Activated CD8-positive, alpha-beta memory T cell treated with anti-CD3 and anti-CD28 coated beads for 48 hours (primary cell): ENCODE measurements around the gene TBC1D10A.
"Not testable (repeated sequence)": the region's sequence is repeated elsewhere in the genome, so short reads cannot be mapped to it uniquely, and the experiment has no call there.

Experiments used
- DNase-seq, 3 experiments: peaks; one replicate each; pipeline ENCODE4 v3.0.0-alpha.2; 2020; ENCODE audit warnings: low read depth in 2 of 3, low spot score in 2 of 3

TBC1D10A gene

DNA sequence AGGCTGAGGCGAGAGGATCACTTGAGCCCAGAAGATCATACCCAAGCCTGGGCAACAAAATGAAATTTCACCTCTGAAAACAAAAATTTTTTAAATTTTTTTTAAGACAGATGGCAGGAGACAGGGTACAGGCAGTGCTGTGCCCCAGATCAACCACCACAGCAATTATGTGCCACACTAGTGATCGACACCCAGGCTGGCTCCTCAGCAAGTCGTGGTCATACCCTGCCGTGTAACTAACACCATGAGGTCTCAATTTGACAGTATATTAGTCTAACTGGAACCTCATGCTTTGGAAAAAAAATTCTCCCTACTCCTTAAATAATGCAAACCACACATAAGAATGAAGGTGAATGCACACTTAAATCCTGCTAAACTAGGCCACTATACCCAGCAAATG, 21.7 kb upstream of the TBC1D10A start:
- DNase-seq, result no peak

DNA sequence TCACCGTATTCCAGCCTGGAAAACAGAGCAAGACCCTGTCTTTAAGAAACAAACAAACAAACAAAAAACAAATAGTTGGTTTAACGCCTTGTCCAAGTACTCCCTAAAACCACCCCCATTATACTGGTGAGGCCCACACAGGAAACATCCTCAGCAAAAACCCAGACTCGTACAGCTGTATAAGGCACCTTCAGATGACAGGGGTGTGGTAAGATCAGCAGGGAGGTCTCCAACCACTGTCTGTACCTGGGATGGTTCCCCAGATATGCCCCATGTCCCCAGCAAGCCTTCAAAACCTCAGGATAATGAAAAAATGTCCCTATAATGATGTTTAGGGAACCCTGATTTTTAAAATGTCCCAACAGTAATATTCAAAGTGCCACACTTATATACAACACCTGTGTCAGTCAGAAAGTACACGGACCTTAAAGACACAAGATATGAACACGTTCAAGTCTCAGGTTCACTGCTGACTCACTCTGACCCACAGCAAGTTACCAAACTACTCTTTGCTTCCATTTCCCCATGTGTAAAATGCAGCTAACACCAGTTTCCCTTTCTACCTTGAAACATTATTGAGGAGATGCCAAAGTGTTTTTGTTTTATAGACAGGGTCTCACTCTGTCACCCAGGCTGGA, 20.6 kb upstream of the TBC1D10A start:
- DNase-seq, result no peak

DNA sequence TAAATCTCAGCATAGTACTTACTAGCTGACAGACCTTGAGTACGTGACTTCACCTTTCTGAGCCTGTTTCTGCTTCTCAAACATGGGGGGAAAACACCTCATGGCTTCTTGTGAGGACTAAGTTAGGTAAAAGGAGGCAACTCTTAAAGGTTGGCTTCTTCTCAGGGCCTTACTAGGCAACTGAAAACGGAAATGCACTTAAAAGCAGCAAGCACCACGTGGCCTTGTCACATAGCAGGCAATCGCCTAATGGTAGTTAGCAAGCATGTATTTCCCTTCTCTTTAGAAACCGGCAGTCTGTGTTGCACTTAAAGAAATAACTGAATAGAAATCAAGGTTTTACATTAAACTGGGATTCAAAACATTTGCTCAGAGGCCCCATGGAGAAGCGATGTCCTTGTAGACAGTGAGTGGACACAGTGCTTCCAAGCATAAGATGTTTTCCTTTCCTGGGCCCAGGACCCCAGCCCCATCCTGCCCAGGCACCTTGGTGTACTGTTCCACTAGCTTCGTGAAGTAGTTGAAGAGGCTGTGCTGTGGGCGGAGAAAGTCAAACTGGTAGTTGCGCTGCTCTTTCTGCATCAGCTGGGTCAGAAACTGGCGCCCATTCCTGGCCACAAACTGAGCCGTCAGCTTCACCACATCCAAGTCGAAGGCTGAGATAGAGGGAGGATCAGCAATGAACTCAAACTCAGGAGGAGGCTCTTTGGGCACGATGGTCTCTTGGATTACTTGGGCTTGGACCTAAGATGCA, 17.9 kb upstream of the TBC1D10A start:
- no peak for DNase-seq

DNA sequence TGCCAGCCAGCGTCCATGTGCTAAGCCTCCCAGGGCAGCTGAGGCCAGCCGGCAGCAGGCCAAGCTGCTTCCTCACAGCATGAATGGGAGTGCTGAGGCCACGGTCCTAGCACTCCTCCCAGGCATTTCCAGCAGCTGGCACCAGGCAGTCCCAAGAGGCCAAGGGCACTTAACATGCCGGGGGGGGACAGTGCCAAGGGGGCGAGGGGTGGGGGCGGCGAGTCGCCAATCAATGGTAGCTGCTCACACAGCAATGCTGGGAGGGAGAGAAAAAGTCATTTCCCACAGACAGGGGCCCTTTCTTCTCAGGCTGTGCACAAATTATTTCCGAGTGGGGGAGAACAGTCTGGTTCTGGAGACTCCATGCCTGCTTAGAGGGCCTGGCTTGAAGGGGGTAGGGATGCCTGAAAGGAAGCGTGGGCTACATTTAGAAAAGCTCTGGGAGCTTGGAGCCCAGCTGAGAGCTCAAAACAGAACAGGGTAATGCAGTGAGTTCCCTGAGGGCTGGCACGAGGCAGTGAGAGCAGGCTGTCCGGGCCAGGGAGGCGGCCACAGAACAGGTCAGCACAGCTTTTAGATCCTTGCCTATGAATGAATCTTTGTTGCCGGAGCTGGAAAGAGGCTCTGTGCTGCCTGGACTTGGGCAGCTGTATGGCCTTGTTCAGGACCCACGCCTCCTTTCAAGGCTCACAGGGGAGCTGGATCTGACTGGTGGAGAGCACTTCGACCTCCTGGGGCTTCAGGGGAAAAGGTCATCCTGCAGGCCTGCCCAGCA, 14.4 kb upstream of the TBC1D10A start:
- no peak for DNase-seq

DNA sequence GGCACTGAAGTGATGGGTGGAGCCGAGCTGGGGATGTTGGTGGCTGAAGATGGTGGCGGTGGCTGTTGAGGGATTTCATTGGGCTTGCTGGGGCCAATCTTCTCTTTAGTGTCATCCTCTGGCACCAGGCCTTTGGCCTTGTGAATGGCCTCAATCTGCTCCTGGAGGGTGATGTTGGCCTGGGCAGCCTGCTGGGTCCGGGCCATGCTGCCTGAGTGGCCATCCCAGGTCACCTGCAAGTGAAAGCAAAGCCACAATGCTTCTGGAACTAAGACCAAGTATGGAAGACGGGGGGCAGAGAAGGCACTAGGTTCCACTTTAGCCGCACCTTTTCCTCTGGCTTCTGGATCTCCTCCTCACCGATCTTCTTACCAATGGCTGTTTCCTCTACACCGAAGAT, 12.1 kb upstream of the TBC1D10A start:
- DNase-seq, result no peak

DNA sequence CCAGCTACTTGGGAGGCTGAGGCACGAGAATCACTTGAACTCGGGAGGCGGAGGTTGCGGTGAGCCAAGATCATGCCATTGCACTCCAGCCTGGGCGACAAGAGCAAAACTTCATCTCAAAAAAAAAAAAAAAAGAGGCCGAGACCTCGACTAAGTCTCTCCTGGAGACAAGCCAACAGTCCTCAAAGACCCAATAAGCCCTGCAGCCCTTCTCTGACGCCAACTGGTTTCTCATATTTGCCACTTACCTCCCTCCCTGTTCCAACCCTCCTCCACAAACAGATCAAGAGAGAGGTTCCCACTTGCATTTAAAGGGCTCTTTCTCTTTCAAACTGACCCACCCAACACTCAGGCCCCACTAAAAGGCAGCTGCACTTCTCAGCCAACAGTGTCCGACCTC, 11.6 kb upstream of the TBC1D10A start:
- DNase-seq, result not testable (repeated sequence)

DNA sequence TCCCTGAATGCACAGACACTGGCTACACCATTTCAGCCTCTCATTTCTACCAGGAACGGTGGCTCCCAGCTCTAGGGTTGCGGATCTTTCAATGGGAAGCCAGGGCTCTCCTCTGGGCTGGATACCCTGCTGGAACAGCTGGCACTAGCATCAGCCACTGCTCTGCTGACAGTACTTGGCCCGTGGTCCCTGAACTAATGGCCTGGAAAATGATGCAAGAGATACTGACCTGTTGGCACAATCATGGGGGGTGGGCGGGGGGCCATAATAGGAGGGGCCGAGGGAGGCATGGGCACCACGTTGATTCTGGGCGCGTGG, 10.7 kb upstream of the TBC1D10A start:
- no peak for DNase-seq

DNA sequence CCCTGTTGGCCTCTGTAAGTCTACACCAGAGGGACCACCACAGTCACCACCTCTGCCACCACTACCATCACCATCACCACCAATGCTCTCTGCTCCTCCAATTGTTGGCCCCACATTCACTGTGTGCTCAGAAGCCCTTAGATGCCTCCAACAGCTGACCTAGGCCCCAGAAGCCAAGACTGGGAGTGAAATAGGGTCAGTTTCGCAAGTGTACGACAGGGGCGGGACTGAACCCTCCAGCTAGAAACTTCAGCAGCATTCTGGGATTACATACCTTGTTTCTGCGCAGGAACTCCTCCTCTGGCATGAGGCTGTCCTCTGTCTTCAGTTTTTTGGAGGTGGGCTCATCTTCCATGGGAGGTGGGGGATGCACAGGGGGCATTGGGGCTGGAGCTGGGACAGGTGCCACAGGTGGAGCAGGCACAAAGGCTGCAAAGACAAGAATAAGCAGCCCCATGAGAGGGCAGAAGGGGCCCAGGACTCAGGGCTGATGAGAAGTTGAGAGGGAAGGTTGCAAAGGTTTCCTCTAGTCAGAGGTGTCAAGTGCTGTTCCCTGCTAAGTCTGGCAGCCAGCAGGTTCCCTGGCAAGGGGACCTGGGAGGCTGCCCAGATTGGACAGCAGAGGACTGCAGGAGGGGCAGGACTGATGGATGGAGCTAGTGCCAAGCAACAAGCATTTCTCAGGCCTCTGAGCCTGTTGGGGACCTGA, 10.2 kb upstream of the TBC1D10A start:
- DNase-seq, result no peak

DNA sequence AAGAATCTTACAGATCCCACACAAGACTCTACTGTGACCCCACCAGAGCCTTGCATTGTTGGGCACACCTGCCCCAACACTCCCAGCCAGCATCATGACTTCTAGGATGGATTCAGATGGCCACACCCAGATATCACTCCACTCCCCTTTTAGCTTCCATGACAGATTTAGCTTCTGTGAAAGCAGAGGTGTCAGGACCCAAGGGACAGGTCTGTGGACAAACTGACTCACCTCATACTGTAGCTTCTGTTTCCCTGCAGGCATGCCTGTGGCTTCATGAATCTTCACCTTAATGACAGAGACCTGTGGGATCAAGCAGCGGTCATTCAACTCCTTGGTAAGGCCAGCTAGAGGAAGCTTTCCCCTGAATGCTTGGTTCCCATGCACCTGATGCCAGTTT, 8.5 kb upstream of the TBC1D10A start:
- no peak for DNase-seq

DNA sequence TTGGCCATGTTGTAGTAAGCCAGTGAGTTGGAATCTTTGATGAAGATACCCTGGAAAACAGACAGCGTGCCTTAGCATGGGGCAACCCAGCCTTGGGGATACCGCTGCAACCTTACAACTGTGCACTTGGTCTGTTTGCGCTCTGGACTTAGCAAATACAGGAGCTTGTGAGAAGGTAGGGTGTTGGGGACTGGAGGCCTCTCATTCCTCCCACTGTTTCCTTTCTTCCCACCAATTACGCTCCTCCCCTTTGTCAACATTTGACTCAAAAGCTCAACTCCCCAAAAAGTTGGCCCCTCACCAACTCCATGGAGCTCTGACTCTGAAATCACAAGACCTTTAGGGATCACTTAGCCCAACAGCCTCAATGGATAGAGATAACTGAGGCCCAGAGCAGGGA, 7.9 kb upstream of the TBC1D10A start:
- DNase-seq, result no peak

DNA sequence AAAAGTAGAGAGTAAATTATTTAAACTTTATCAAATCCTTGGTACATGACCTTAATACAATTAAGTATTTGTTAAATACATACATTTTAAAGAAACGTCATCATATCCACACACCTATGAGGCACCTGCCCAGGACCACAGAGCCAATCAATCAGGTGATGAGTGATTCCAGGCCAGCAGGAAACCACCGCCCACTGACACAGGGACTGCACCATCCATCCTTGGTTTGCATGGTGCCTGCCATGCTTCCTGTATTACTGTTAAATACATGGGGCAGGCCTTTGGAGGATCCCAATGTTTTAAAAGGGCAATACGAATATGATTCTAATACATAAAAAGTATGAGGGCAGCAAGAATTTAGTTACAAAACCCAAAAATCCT, 7.0 kb upstream of the TBC1D10A start:
- DNase-seq, result no peak

DNA sequence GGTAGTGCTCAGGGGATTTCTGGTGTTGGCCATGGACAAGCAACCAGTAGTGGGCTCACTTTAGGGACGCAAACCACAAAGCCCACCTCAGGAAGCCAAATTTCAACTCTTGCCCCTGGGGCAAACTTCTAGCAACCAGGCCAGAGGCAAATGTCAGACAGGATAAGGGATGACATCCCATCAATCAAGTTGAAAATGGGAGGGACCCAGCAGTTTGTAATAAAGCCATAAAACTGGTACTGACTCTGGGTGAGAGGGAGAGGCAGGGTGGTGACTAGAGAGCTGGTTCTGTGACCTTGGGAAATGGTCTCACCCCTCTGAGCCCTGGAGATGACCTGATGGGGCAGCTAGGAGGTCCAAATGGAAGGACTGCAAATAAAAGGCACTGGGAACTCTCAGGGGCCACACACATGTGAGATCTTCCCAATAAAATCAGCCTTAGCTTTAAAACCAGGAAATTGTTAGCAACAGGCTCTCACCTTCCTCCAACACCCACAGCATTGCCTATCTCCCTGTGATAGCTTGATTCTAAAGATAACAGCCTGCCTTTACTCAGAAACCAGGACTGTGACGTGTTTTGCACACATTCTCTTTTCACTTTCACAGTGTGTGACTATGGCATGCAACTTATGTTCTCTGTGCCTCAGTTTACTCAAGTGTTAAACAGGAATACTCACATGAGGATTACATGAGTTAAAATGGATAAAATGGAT, 6.4 kb upstream of the TBC1D10A start:
- no peak for DNase-seq

DNA sequence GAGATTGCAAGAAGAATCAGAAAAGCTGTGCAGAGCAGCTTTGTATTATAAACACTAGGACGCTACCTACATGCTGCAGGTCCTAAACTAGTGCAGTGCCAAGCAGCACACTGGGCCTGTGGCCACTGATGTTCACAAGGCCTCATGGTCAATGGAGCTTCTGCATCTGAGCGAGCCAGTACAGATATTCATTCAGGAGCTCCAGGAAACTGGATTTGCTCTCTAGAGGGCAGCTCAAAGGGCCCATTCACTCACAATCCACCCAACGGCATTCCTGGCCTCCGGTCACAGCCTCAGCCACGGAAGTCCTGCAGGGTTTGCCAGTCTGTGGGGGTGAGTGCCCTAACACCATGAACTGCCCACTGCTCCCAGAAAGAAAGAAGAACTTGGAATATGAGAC, 5.8 kb upstream of the TBC1D10A start:
- no peak for DNase-seq

DNA sequence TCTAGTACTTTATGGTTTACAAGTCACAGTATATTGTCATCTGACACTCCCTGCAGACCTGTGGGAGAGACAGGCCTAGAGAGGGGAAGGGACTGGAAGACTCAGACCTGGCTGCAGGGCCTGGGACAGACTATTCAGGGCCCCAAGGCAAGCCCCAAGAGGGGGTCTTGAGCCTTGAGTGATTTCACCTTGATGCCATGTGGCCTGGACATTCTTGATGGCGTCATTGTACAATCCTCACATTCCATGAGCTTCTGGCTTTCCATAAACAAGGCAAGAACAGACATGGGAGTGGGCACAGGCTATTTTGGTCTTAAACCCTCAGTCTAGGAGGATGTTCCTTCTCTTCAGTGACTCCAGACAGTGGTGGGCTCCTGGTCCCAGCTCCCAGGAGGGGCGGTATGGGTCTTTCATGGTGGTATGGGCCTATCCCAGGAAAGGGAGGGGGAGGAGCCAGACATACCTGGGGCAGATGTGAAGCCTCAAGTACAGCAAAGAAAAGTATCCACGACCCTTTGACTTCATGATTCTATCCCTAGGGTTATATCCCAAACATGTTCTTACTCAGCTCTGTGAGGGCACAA, 1.8 kb upstream of the TBC1D10A start:
- DNase-seq, result no peak

DNA sequence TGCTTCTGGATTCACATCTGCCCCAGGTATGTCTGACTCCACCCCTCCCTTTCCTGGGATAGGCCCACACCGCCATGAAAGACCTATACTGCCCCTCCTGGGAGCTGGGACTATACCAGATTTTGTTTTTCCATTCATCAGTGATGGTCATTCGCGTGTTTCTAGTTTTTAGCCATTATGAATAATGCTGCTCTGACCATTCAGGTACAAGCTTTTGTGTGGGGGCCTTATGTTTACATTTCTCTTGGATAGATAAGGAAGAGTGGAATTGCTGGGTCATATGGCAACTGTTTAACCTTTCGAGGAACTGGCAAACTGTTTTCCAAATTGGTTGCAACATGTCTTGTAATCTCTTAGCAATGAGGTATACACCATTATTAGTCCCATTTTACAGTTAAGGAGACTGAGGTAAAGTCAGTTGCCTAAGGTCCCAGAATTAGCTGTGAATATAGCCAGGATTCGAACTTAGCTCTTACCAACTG, 1.2 kb upstream of the TBC1D10A start:
- no peak for DNase-seq

DNA sequence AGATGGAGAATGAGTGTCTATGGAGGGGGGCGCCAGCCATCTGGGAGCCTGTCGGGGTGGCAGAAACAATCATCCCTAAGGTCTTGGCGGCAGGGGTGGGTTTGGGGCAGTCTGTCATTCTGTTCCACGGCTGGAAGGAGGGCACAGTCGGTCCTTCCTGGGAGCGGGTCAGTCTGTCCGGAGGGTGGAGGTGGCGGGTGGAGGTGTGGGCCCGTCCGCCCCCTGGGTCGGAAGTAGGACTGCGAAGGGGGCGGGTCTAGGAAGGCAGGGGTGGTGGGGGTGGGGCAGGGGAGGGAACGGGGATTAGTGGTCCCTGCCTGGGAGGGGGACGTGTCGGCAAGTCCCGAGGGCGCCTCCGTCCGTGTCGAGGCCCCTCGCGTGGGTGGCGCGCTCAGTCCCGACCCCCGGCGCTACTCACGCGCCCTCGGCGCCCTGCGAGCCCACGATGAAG, 461 bp downstream of the TBC1D10A start:
- no peak for DNase-seq

DNA sequence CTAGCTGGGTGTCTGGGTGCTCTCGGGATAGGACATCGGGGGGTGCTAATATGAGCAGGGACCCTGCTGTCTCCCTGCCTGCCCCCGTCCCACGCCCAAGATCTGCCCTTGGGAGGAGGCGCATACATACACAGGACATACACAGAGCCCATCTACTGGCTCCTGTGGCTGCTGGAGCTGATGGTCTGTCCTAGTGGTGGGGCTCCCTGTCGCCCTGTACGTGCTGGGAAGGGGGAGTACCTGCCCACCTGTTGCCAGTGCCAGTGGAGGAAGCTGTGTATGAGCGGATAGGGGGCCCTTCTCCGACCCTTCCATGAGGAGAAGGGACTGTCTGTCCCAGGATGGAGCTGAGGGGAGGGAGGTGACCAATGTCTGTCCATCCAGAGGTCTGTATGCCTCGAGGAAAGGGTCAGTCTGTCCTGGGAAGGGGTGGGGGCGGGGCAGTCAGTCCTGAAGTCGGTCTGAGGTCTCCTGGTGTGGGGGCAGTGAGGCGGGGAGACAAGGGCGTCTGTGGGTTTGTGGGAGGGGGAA, 952 bp downstream of the TBC1D10A start:
- DNase-seq, result no peak

DNA sequence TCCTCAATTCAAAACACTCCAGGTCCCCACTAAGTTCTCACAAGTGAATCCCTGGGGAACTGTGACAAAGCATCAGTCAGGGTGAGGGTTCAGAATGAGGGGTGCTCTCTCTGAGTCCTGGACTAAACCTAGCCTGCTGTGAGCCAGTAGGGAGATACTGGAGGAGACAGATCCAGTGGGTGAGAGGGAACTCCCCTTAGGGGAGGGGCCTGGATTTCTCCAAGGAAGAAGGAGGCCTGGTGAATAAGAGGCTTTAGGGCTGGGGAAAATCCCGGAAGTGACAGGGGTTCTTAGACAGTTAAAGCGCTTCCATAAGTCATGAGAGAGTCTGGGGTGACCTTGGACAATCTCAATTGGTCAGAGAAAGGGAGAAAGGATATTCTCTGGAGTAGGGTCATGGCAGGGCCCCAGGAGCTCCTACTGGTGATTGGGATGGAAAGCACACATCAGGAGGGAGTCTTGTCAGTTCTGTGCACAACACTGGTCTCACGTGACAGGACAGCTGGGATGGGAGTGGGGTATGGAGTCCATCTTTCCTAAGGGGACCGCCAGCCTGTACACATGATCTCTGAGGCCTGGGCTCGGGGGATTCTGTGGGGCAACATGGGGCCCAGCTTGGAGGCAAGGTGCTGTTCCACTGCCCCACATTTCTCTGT, 1.5 kb downstream of the TBC1D10A start:
- DNase-seq, result no peak

DNA sequence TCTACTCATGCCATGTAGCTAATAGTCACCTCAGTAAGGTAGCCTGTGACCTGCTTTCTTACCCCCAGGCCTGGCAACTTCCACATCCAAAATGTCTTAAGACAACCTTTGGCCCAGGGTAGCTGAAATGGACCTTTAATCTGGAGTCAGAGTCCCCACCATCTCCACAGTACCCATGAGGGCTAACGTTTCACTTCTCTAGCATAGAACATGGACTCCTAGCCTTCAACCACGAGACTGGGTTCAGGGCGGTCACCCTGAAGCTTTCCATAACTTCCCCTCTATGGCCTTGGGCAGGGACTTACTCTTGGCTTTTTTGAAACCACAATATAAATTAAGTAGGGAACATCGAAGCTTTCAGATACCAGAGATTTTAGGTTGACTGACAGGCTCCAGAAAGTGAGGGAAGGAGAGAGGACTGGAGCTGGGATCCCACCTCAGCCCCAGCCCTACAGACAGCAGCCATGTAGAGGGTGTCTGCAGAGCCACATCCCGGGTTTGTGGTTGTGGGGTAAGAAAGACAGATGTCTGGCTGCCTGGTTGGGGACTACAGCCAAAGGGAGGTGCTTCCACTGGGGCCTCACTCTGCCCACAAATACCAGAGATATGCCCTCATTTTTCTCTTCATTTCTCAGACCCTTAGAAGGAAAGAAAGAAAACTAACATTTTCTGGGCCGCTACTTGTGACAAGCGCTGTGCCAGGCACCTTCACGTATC, 2.6 kb downstream of the TBC1D10A start:
- DNase-seq, result no peak
